Ovary (tissue), 3 donors: Measurements from ENCODE around the gene LIMK2.

Source experiments
- CTCF ChIP-seq, 3 donors: fragments of 450-650 bp in 2 of 3; fragments of 200-600 bp in 1 of 3; IDR thresholded peaks; one replicate each; pipeline versions ENCODE4 v1.5.1 to v1.8.0; 2016 to 2022; ENCODE audit warnings: antibody characterized with exemption in 3 of 3, mild to moderate bottlenecking in 1 of 3
- EP300 ChIP-seq: sonication (generic); formaldehyde crosslinking; IDR thresholded peaks from one replicate; pipeline ENCODE4 v1.6.1; 2017; ENCODE audit warnings: antibody characterized with exemption
- POLR2A ChIP-seq: fragments of 450-650 bp; IDR thresholded peaks from one replicate; pipeline ENCODE4 v1.6.1; 2017; ENCODE audit warnings: antibody characterized with exemption, mild to moderate bottlenecking, moderate library complexity
- donor health status: DM: no; HTN: no; CAD: no.

GRCh38 chr22:31253949-31254348 lies 41.9 kb downstream of the LIMK2 start:
- no peak for TF ChIP-seq CTCF (IDR thresholded peaks at IDR 0.05)
- no peak for TF ChIP-seq EP300
- no peak for TF ChIP-seq POLR2A
